Mucosa of rectum (tissue), 2 donors: ENCODE results near the gene EPS8L1.
A peak's percentile ranks its signal among the peaks of the same experiment; 100 is the strongest.

Experiments used
- H3K27ac ChIP-seq, 2 donors: one replicate each; pipeline ENCODE4 v1.7.0; 2013; ENCODE audit warnings: inconsistent platforms in 2 of 2, low read depth in 2 of 2, low read length in 2 of 2
- H3K27me3 ChIP-seq, 2 donors: one replicate each; pipeline ENCODE4 v1.7.0; 2013; ENCODE audit warnings: low read length in 2 of 2; ENCODE audit not compliant: control insufficient read depth in 2 of 2, insufficient read depth in 2 of 2
- H3K36me3 ChIP-seq, 2 donors: one replicate each; pipeline ENCODE4 v1.7.0; 2013; ENCODE audit warnings: low read length in 2 of 2; ENCODE audit not compliant: control insufficient read depth in 2 of 2, insufficient read depth in 2 of 2
- H3K4me1 ChIP-seq, 2 donors: one replicate each; pipeline ENCODE4 v1.7.0; 2013; ENCODE audit warnings: low read length in 2 of 2, mild to moderate bottlenecking in 1 of 2; ENCODE audit not compliant: control insufficient read depth in 2 of 2, insufficient read depth in 2 of 2
- H3K4me3 ChIP-seq, 2 donors: one replicate each; pipeline ENCODE4 v1.7.0; 2013; ENCODE audit warnings: low read length in 2 of 2
- H3K9ac ChIP-seq, 2 donors: one replicate each; pipeline ENCODE4 v1.7.0; 2013; ENCODE audit warnings: low read length in 2 of 2, low read depth in 1 of 2, mild to moderate bottlenecking in 1 of 2
- H3K9me3 ChIP-seq, 2 donors: one replicate each; pipeline ENCODE4 v1.7.0; 2013; ENCODE audit warnings: low read length in 2 of 2; ENCODE audit not compliant: control insufficient read depth in 2 of 2
- donor health status: healthy.
- donor health status: Normal muscosa, but diverticular disease.

The EPS8L1 gene

DNA sequence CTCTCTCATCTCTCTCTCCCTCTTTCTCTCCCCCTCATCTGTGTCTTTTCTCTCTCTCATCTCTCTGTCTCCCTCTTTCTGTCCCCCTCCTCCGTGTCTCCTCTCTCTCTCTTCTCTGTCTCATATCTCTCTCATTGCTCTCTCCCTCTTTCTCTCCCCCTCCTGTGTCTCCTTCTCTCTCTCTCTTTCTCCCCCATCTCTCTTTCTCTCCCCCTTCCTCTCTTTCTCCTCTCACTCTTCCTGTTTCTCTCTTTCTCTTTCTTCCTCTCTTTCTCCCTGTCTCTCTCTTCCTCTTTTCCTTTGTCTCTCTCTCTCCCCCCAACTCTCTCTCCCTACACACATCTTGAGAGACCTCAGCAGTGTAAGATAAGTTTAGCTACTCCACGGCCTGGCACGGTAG, 7.8 kb upstream of the EPS8L1 start:
- H3K4me1 ChIP-seq = peaks cover 21 to 26% of the 10 kb centered on the region in 2 donors
- no peaks in the 10 kb centered on the region for H3K9me3 ChIP-seq
- no peak overlapping the region for H3K4me3 ChIP-seq
- H3K27ac ChIP-seq = no peak overlapping the region
- no peak overlapping the region for H3K9ac ChIP-seq
- no peaks in the 10 kb centered on the region for H3K36me3 ChIP-seq
- peaks cover 0 to 2% of the 10 kb centered on the region in 2 donors for H3K27me3 ChIP-seq

DNA sequence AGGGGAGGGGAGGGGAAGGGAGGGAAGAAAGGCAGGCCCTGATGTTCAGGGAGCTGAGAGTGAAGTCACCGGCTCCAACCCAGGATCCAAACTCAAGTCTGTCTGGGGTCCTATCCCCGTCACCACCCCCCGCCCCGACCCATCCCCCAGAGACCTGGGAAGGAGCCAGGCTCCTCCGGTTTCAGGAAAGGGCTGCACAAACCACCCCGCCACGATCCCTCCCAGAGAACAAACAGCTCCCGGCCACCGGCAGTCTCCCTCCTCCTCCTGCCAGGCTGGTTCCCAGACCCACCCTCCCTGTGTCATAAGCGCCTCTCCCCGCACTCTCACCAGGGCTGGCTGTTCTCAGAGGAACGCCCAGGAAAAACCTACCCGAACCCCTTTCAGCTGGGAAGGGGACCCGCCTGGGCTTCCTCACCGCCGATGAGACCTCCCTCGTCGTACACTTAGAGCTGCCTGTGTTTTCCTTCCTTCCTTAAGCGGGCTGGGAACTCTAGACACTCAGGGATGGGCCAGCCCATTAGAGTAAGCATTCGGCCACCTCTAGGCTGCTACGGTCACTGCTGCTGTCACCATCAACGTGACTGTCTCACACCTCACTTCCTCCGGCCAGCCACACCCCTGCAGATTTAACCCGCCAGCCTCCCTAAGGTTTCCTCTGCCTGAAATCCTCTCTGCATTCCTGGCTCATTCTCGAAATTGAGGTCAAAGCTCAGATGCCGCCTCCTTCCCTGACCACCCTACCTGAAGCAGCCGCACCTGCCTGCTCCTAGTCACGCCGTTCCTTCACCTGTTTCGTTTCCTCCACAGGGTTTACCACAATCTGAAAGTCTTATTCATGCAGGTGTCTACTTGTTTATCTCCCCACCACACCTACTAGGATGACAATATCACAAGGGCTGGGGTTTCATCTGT, 6.5 kb upstream of the EPS8L1 start:
- peaks cover 21 to 26% of the 10 kb centered on the region in 2 donors for H3K4me1 ChIP-seq
- H3K9me3 ChIP-seq = no peaks in the 10 kb centered on the region
- H3K4me3 ChIP-seq = peak overlapping the region; percentile 52 to 71
- H3K27me3 ChIP-seq = peaks cover 0 to 2% of the 10 kb centered on the region in 2 donors
- peak overlapping the region; percentile 93 to 95 for H3K27ac ChIP-seq
- H3K36me3 ChIP-seq = no peaks in the 10 kb centered on the region
- H3K9ac ChIP-seq = peak overlapping the region; percentile 70 to 81

DNA sequence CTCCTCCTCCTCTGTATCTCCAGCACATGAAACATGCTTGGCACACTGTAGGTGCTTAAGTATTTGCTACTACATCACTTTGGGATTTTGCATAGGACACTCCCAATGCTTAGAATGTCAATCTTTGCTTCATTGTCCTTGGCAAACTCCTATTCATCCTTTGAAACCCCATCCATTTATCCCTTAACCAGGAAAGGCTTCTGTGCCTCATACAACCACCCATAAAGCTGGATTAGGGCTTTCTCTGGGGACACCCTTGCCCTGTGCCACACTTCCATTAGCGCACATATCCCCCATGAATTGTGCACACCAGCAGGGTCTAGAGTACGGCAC, 5.8 kb upstream of the EPS8L1 start:
- Histone ChIP-seq H3K36me3 (no peaks in the 10 kb centered on the region), H3K4me1 (peaks cover 21 to 26% of the 10 kb centered on the region in 2 donors), H3K27me3 (peaks cover 0 to 2% of the 10 kb centered on the region in 2 donors), H3K4me3 (peak overlapping the region; percentile 52 to 71), H3K27ac (peak overlapping the region; percentile 93 to 95), H3K9me3 (no peaks in the 10 kb centered on the region), H3K9ac (peak overlapping the region; percentile 70 to 81)

DNA sequence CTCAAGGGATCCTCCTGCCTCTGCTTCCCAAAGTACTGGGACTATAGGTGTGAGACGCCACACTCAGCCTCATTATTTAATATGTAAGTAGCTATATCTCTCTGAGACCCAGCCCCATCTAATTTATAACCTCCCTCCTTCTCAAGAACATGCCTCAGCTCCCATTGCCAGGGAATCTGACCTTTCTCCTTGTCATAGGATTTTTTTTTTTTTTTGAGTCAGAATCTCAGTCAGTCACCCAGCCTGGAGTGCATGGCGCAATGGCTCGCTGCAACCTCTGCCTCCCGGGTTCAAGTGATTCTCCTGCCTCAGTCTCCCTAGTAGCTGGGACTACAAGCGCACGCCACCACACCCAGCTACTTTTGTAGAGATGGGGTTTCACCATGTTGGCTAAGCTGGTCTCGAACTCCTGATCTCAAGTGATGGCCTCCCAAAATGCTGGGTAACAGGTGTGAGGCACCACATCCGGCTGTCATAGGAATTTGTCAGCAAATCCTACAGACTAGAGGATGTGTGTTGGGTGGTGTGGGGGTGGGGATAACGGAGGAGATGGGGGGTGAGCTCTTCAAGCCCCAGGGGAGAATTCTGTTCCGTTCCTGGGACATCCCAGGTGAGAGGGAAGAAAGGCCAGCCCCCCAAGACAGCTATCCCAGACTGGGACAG, 5.1 kb upstream of the EPS8L1 start:
- H3K4me1 ChIP-seq = peaks cover 21 to 32% of the 10 kb centered on the region in 2 donors
- peak overlapping the region; percentile 52 to 95 for H3K27ac ChIP-seq
- H3K36me3 ChIP-seq = no peaks in the 10 kb centered on the region
- H3K9me3 ChIP-seq = no peaks in the 10 kb centered on the region
- peaks cover 0 to 2% of the 10 kb centered on the region in 2 donors for H3K27me3 ChIP-seq
- H3K9ac ChIP-seq = peak overlapping the region in 1 of 2 donors; percentile 45
- H3K4me3 ChIP-seq = no peak overlapping the region

DNA sequence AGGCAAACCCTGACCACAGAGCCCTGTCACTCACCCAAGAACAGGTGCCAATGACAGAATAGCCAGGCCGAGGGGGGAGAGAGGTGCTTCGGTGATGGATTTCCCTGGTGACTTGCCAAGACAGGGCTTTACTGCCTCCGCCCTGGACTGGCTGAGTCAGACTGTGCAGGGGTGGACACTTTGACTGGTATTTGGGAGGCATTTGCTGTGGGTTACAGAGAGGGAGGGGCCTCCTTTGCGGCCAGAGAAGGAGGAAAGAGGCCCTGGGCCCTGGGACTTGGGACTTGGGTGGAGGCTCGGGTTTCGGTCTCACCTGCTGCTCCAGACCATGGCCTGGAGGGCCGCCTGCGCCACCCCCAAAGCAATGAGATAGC, 4.6 kb upstream of the EPS8L1 start:
- Histone ChIP-seq H3K36me3 (no peaks in the 10 kb centered on the region), H3K9ac (no peak overlapping the region), H3K27me3 (peaks cover 0 to 2% of the 10 kb centered on the region in 2 donors), H3K9me3 (no peaks in the 10 kb centered on the region), H3K4me1 (peaks cover 21 to 32% of the 10 kb centered on the region in 2 donors), H3K4me3 (peak overlapping the region; percentile 6 to 31), H3K27ac (peak overlapping the region; percentile 52 to 95)

DNA sequence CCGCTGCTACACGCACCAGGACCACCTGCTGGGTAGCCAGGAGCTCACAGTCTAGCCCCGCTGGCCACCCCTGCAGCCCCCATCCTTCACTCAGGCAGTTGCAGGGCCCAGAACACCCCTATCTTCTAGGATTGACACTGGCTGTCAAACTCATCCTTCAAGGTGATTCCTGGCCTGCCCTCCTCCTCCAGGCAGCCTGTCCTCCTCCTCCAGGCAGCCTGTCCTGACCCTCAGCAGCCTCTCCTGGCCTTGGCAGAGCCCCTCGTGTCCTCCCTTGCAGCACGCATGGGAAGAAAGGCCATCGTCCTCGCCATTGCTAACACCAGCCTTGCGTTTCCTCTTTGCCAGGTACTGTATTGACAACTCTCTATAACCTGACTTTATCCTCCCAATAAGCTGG, 3.8 kb upstream of the EPS8L1 start:
- peaks cover 0 to 2% of the 10 kb centered on the region in 2 donors for H3K27me3 ChIP-seq
- no peaks in the 10 kb centered on the region for H3K36me3 ChIP-seq
- peaks cover 21 to 36% of the 10 kb centered on the region in 2 donors for H3K4me1 ChIP-seq
- H3K27ac ChIP-seq = peak overlapping the region; percentile 52 to 95
- H3K9ac ChIP-seq = peak overlapping the region in 1 of 2 donors; percentile 23
- H3K9me3 ChIP-seq = no peaks in the 10 kb centered on the region
- no peak overlapping the region for H3K4me3 ChIP-seq

DNA sequence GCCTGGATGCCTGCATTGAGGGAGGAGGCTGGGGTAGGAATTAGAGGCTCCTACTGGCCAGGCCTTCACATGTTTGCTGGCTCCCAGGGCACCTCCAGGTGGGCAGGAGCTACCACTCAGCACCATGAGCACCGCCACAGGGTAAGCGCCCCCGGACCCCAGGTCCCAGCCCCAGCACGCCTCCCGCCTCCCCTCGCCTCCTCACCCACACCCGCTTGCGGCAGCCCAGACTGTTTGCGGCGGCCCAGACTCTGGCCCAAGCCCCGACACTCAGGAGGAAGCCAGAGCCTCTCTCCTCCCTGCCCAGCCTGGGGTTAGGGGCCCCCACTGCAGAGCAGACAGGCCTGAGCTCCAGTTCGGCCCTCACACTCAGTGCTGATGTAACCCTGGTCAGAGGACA, 652 bp downstream of the EPS8L1 start:
- Histone ChIP-seq H3K9me3 (no peaks in the 10 kb centered on the region), H3K27ac (peak overlapping the region in 1 of 2 donors; percentile 78), H3K36me3 (no peaks in the 10 kb centered on the region), H3K9ac (peak overlapping the region in 1 of 2 donors; percentile 77), H3K4me3 (peak overlapping the region in 1 of 2 donors; percentile 58), H3K27me3 (peaks cover 0 to 2% of the 10 kb centered on the region in 2 donors), H3K4me1 (peaks cover 17 to 33% of the 10 kb centered on the region in 2 donors)

DNA sequence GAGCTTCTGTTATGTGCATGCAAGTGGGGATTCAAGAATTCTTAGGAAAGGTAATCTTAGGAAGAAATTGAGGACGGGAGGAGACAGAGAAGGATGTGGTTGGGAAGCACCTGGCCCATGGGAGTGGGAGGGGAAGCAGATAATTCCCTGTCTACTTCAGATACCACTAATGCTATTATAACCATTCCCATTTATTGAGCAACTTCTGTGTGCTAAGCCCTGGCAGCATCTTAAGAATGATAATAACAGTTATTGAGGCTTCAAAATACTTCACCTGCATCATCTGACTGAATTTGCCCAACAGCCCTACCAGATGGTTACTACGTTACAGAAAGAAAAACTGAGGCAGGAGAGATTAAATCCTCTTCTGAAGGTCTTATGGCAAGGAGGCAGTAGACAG, 1.4 kb downstream of the EPS8L1 start:
- H3K4me3 ChIP-seq = no peak overlapping the region
- H3K27me3 ChIP-seq = peaks cover 0 to 2% of the 10 kb centered on the region in 2 donors
- H3K9ac ChIP-seq = no peak overlapping the region
- no peaks in the 10 kb centered on the region for H3K36me3 ChIP-seq
- no peak overlapping the region for H3K27ac ChIP-seq
- peaks cover 18 to 25% of the 10 kb centered on the region in 2 donors for H3K4me1 ChIP-seq
- H3K9me3 ChIP-seq = no peaks in the 10 kb centered on the region

DNA sequence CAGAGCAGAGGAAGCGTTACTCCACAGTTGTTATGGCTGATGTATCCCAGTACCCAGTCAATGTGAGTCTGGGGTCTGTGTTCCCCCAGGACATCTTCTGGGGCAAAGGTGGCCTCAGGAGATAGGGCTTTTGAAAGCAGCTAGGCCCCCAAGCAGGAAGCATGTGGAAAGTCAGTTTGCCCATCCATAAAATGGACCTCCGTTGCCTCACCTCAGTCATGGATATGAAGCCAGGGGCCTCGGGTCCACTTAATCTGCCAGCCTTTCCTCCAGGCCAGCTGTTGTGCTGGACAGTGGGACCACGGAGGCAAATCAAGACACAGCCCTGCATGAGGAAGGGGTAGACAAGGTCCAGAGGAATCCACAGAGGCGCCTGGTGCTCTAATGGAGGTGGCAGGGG, 3.3 kb downstream of the EPS8L1 start:
- Histone ChIP-seq H3K4me3 (no peak overlapping the region), H3K9me3 (no peaks in the 10 kb centered on the region), H3K4me1 (peaks cover 20 to 25% of the 10 kb centered on the region in 2 donors), H3K9ac (no peak overlapping the region), H3K27ac (no peak overlapping the region), H3K36me3 (no peaks in the 10 kb centered on the region), H3K27me3 (peaks cover 0 to 2% of the 10 kb centered on the region in 2 donors)

DNA sequence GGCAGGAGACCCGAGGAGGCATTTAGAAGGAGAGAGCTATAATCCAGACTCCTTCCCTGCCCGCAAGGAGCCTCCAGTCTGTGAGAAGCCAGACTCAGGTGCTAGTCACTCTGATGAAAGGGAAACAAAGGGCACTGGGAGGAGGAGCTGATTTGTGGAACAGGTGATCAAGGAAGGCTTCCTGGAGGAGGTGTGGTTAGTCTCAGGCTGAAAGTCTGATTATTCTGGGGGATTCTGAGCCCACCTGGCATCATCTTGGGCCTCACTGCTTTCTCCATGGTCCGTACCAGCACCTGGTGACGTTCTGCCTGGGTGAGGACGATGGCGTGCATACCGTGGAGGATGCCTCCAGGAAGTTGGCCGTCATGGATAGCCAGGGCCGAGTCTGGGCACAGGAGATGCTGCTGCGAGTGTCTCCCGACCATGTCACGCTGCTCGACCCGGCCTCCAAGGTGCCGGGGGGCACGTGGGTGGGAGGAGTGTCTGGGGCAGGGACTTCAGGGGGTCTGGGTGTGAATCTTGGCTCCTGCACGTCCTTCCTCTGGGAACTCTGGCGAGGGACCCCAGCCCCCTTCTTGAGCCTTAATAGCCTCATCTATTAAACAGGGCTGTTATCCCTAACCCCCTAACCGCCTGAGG, 3.9 kb downstream of the EPS8L1 start:
- Histone ChIP-seq H3K9ac (peak overlapping the region in 1 of 2 donors; percentile 4), H3K36me3 (no peaks in the 10 kb centered on the region), H3K4me3 (peak overlapping the region; percentile 26 to 73), H3K9me3 (no peaks in the 10 kb centered on the region), H3K27ac (peak overlapping the region; percentile 93 to 95), H3K4me1 (peaks cover 20 to 25% of the 10 kb centered on the region in 2 donors), H3K27me3 (peaks cover 2% of the 10 kb centered on the region in 2 donors)
